GM23338 (cell line): Measurements from ENCODE around the gene GSTP1. TPM values are rescaled to one million over a fixed set of nuclear protein-coding genes. Genes with fewer than 3 reads are reported as not detected.
A peak's percentile ranks its signal among the peaks of the same experiment; 100 is the strongest.

Experiments used
- ATAC-seq: fragments of 200-7000 bp; cut with Tn5 transposase; 3 replicates; pipeline ENCODE4 v1.9.1; 2020
- DNase-seq: peaks from one replicate; pipeline ENCODE4 v3.0.0-alpha.2; 2015; ENCODE audit warnings: low spot score
- H2AFZ ChIP-seq: fragments of 200-600 bp; sonication (generic); 2 replicates; pipeline ENCODE4 v1.8.0; 2016; ENCODE audit warnings: antibody characterized with exemption, mild to moderate bottlenecking, moderate library complexity
- H3F3A ChIP-seq: fragments of 200-600 bp; sonication (generic); replicated peaks from 2 replicates; pipeline ENCODE4 v1.8.0; 2017; ENCODE audit warnings: antibody characterized with exemption, mixed run types, low read depth
- H3K27ac ChIP-seq: fragments of 200-600 bp; sonication (generic); 2 replicates; pipeline ENCODE4 v1.6.1; 2016; ENCODE audit warnings: low read depth
- H3K27me3 ChIP-seq: fragments of 200-600 bp; sonication (generic); 2 replicates; pipeline ENCODE4 v1.8.0; 2016; ENCODE audit warnings: mild to moderate bottlenecking, mixed run types, moderate library complexity; ENCODE audit not compliant: insufficient read depth
- H3K36me3 ChIP-seq: fragments of 200-600 bp; sonication (generic); 2 replicates; pipeline ENCODE4 v1.8.0; 2016; ENCODE audit warnings: mild to moderate bottlenecking; ENCODE audit not compliant: insufficient read depth
- H3K4me1 ChIP-seq: fragments of 200-600 bp; sonication (generic); 2 replicates; pipeline ENCODE4 v1.8.0; 2016; ENCODE audit warnings: mild to moderate bottlenecking, moderate library complexity; ENCODE audit not compliant: insufficient read depth
- H3K4me2 ChIP-seq: fragments of 200-600 bp; sonication (generic); 2 replicates; pipeline ENCODE4 v1.7.1; 2017; ENCODE audit warnings: mixed run types
- H3K4me3 ChIP-seq: fragments of 200-600 bp; sonication (generic); 2 replicates; pipeline ENCODE4 v1.6.1; 2016; ENCODE audit warnings: mixed run types
- H3K79me2 ChIP-seq: fragments of 200-600 bp; sonication (generic); replicated peaks from 2 replicates; pipeline ENCODE4 v1.8.0; 2017; ENCODE audit warnings: mild to moderate bottlenecking; ENCODE audit not compliant: insufficient read depth
- H3K9me2 ChIP-seq: fragments of 200-600 bp; sonication (generic); 2 replicates; pipeline ENCODE4 v1.8.0; 2017; ENCODE audit not compliant: insufficient read depth
- H4K20me1 ChIP-seq: fragments of 200-600 bp; sonication (generic); replicated peaks from 2 replicates; pipeline ENCODE4 v1.8.0; 2017; ENCODE audit warnings: mild to moderate bottlenecking; ENCODE audit not compliant: insufficient read depth
- H3K27ac Mint-ChIP-seq: 2 replicates; pipeline ENCODE4 v1.8.0; 2020; ENCODE audit warnings: inconsistent platforms, mild to moderate bottlenecking, moderate library complexity, mixed read lengths
- H3K27me3 Mint-ChIP-seq: 3 replicates; pipeline ENCODE4 v1.8.0; 2022; ENCODE audit warnings: low read depth, mild to moderate bottlenecking, moderate library complexity, mixed read lengths, inconsistent platforms; ENCODE audit not compliant: insufficient read depth, poor library complexity
- H3K36me3 Mint-ChIP-seq: 3 replicates; pipeline ENCODE4 v1.8.0; 2021; ENCODE audit warnings: low read depth, mild to moderate bottlenecking, inconsistent platforms, moderate library complexity, mixed read lengths
- H3K4me1 Mint-ChIP-seq: 3 replicates; pipeline ENCODE4 v1.8.0; 2020; ENCODE audit warnings: mild to moderate bottlenecking, inconsistent platforms, mixed read lengths
- H3K4me3 Mint-ChIP-seq: 3 replicates; pipeline ENCODE4 v1.8.0; 2021; ENCODE audit warnings: moderate library complexity, mild to moderate bottlenecking, inconsistent platforms, mixed read lengths
- H3K9me3 Mint-ChIP-seq: 3 replicates; pipeline ENCODE4 v1.8.0; 2020; ENCODE audit warnings: moderate library complexity, mild to moderate bottlenecking, inconsistent platforms, mixed read lengths
- EZH2 ChIP-seq: fragments of 200-600 bp; sonication (generic); IDR thresholded peaks from one replicate; pipeline ENCODE4 v1.8.0; 2017; ENCODE audit warnings: antibody characterized with exemption, mild to moderate bottlenecking, low read depth; ENCODE audit not compliant: unreplicated experiment
- EZH2phosphoT487 ChIP-seq: fragments of 200-600 bp; sonication (generic); IDR thresholded peaks from one replicate; pipeline ENCODE4 v1.8.1; 2018; ENCODE audit warnings: antibody characterized with exemption; ENCODE audit not compliant: unreplicated experiment
- JUNB ChIP-seq: IDR thresholded peaks from one replicate; pipeline ENCODE4 v1.6.1; 2016; ENCODE audit warnings: antibody characterized with exemption; ENCODE audit not compliant: unreplicated experiment
- NANOG ChIP-seq: IDR thresholded peaks from 2 replicates; pipeline ENCODE4 v1.6.1; 2016; ENCODE audit warnings: antibody characterized with exemption, borderline replicate concordance
- POLR2AphosphoS5 ChIP-seq: IDR thresholded peaks from 2 replicates; pipeline ENCODE4 v1.6.1; 2016; ENCODE audit warnings: antibody characterized with exemption, low read depth
- STAT1 ChIP-seq: IDR thresholded peaks from one replicate; pipeline ENCODE4 v1.6.1; 2016; ENCODE audit warnings: antibody characterized with exemption; ENCODE audit not compliant: unreplicated experiment
- ZNF331 ChIP-seq: fragments of 250-450 bp; sonication (Bioruptor Pico); IDR thresholded peaks from 2 replicates; pipeline ENCODE4 v1.5.0; 2020; ENCODE audit warnings: low read depth, mild to moderate bottlenecking, moderate library complexity
- polyA plus RNA-seq: library from polyadenylated mRNA; unstranded; fragments of >200 nt; fragmentation: Nextera tagmentation; extraction: Ambion mirVana; gene quantifications from 2 replicates; pipeline ENCODE4 v1.2.1, GENCODE V29; 2016
- total RNA-seq: library from RNA; depleted of rRNA; stranded (reverse); fragments of >200 nt; shearing (Covaris generic); gene quantifications from 2 replicates; pipeline ENCODE4 v1.2.3, GENCODE V29; 2014
- TF ChIP-seq, protein P1 (sequence below): IDR thresholded peaks from one replicate; pipeline ENCODE4 v1.6.1; 2018; ENCODE audit warnings: antibody characterized with exemption; ENCODE audit not compliant: unreplicated experiment
- TF ChIP-seq, protein P2 (sequence below): IDR thresholded peaks from 2 replicates; pipeline ENCODE4 v1.6.1; 2016; ENCODE audit warnings: antibody characterized with exemption
- TF ChIP-seq, protein P3 (sequence below): fragments of 250-450 bp; sonication (Bioruptor Pico); IDR thresholded peaks from 2 replicates; pipeline ENCODE4 v1.5.0; 2020; ENCODE audit warnings: mild to moderate bottlenecking, moderate library complexity

Gene GSTP1
- total and polyA plus RNA-seq, 2 experiments from 2014 or later = 1,776 to 1,881 TPM

DNA sequence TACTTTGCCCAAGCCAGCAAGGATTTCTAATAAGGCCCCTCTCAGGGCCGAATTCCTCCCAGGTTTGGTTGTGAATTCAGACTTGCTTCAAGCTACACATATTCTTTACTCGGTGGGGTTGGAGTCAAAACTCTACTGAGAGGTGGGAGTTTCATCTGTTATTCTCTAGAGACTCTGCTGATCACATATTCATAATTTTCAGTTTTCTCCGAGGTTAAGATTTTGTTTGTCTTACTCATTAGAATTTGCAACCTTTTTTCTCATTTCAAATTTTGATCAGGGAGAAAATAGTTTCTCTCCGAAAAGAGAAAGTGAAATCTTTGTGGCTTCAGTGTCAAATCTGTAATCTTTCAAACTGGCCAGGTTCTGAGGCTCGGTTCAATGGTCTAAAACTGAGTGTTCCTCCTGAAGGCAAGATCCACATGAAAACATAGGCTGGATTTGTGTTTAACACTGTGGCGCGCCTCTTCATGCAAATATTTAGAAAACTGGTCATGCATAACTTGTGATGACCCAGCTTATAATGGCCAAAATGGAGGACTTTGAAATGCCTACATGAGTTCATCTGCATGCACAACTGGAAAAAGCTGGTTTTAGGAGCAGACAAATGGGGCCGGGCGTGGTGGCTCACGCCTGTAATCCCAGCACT, 21.5 kb upstream of the GSTP1 start:
- no peaks in the 10 kb centered on the region for H3K9me2 ChIP-seq
- DNase-seq (no peak), ATAC-seq (no peak)
- Mint-ChIP-seq H3K9me3 (no peaks in the 10 kb centered on the region; the same call in 2 of the 3 replicates), H3K4me1 (peaks cover 14% of the 10 kb centered on the region), H3K36me3 (no peaks in the 10 kb centered on the region), H3K27ac (no peak overlapping the region), H3K27me3 (peaks cover 4% of the 10 kb centered on the region), H3K4me3 (no peak overlapping the region)
- H3K27me3 ChIP-seq = no peaks in the 10 kb centered on the region
- H3K4me2 ChIP-seq = no peak overlapping the region
- H3F3A ChIP-seq = no peaks in the 10 kb centered on the region
- peak overlapping the region; percentile 8; the same call in 1 of the 2 replicates for H2AFZ ChIP-seq
- no peak overlapping the region for H3K27ac ChIP-seq
- H3K79me2 ChIP-seq = no peaks in the 10 kb centered on the region
- H3K36me3 ChIP-seq = no peaks in the 10 kb centered on the region
- H3K4me1 ChIP-seq = peaks cover 14% of the 10 kb centered on the region
- no peak for TF ChIP-seq ZNF331 (CRISPR knock-in tag)
- TF ChIP-seq JUNB = no peak
- TF ChIP-seq, protein P1, sequence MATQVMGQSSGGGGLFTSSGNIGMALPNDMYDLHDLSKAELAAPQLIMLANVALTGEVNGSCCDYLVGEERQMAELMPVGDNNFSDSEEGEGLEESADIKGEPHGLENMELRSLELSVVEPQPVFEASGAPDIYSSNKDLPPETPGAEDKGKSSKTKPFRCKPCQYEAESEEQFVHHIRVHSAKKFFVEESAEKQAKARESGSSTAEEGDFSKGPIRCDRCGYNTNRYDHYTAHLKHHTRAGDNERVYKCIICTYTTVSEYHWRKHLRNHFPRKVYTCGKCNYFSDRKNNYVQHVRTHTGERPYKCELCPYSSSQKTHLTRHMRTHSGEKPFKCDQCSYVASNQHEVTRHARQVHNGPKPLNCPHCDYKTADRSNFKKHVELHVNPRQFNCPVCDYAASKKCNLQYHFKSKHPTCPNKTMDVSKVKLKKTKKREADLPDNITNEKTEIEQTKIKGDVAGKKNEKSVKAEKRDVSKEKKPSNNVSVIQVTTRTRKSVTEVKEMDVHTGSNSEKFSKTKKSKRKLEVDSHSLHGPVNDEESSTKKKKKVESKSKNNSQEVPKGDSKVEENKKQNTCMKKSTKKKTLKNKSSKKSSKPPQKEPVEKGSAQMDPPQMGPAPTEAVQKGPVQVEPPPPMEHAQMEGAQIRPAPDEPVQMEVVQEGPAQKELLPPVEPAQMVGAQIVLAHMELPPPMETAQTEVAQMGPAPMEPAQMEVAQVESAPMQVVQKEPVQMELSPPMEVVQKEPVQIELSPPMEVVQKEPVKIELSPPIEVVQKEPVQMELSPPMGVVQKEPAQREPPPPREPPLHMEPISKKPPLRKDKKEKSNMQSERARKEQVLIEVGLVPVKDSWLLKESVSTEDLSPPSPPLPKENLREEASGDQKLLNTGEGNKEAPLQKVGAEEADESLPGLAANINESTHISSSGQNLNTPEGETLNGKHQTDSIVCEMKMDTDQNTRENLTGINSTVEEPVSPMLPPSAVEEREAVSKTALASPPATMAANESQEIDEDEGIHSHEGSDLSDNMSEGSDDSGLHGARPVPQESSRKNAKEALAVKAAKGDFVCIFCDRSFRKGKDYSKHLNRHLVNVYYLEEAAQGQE = no peak
- TF ChIP-seq NANOG = no peak
- TF ChIP-seq, protein P2, sequence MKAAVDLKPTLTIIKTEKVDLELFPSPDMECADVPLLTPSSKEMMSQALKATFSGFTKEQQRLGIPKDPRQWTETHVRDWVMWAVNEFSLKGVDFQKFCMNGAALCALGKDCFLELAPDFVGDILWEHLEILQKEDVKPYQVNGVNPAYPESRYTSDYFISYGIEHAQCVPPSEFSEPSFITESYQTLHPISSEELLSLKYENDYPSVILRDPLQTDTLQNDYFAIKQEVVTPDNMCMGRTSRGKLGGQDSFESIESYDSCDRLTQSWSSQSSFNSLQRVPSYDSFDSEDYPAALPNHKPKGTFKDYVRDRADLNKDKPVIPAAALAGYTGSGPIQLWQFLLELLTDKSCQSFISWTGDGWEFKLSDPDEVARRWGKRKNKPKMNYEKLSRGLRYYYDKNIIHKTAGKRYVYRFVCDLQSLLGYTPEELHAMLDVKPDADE = no peak
- no peak for TF ChIP-seq STAT1
- TF ChIP-seq POLR2AphosphoS5 = no peak
- TF ChIP-seq EZH2 = no peak
- TF ChIP-seq, protein P3, sequence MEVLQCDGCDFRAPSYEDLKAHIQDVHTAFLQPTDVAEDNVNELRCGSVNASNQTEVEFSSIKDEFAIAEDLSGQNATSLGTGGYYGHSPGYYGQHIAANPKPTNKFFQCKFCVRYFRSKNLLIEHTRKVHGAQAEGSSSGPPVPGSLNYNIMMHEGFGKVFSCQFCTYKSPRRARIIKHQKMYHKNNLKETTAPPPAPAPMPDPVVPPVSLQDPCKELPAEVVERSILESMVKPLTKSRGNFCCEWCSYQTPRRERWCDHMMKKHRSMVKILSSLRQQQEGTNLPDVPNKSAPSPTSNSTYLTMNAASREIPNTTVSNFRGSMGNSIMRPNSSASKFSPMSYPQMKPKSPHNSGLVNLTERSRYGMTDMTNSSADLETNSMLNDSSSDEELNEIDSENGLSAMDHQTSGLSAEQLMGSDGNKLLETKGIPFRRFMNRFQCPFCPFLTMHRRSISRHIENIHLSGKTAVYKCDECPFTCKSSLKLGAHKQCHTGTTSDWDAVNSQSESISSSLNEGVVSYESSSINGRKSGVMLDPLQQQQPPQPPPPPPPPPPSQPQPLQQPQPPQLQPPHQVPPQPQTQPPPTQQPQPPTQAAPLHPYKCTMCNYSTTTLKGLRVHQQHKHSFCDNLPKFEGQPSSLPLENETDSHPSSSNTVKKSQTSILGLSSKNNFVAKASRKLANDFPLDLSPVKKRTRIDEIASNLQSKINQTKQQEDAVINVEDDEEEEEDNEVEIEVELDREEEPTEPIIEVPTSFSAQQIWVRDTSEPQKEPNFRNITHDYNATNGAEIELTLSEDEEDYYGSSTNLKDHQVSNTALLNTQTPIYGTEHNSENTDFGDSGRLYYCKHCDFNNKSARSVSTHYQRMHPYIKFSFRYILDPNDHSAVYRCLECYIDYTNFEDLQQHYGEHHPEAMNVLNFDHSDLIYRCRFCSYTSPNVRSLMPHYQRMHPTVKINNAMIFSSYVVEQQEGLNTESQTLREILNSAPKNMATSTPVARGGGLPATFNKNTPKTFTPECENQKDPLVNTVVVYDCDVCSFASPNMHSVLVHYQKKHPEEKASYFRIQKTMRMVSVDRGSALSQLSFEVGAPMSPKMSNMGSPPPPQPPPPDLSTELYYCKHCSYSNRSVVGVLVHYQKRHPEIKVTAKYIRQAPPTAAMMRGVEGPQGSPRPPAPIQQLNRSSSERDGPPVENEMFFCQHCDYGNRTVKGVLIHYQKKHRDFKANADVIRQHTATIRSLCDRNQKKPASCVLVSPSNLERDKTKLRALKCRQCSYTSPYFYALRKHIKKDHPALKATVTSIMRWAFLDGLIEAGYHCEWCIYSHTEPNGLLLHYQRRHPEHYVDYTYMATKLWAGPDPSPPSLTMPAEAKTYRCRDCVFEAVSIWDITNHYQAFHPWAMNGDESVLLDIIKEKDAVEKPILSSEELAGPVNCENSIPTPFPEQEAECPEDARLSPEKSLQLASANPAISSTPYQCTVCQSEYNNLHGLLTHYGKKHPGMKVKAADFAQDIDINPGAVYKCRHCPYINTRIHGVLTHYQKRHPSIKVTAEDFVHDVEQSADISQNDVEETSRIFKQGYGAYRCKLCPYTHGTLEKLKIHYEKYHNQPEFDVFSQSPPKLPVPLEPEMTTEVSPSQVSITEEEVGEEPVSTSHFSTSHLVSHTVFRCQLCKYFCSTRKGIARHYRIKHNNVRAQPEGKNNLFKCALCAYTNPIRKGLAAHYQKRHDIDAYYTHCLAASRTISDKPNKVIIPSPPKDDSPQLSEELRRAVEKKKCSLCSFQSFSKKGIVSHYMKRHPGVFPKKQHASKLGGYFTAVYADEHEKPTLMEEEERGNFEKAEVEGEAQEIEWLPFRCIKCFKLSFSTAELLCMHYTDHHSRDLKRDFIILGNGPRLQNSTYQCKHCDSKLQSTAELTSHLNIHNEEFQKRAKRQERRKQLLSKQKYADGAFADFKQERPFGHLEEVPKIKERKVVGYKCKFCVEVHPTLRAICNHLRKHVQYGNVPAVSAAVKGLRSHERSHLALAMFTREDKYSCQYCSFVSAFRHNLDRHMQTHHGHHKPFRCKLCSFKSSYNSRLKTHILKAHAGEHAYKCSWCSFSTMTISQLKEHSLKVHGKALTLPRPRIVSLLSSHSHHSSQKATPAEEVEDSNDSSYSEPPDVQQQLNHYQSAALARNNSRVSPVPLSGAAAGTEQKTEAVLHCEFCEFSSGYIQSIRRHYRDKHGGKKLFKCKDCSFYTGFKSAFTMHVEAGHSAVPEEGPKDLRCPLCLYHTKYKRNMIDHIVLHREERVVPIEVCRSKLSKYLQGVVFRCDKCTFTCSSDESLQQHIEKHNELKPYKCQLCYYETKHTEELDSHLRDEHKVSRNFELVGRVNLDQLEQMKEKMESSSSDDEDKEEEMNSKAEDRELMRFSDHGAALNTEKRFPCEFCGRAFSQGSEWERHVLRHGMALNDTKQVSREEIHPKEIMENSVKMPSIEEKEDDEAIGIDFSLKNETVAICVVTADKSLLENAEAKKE = no peak
- TF ChIP-seq EZH2phosphoT487 = no peak
- no peak overlapping the region for H3K4me3 ChIP-seq
- no peaks in the 10 kb centered on the region for H4K20me1 ChIP-seq
